ENCODE results near the gene SLK.

- TF ChIP-seq CTCF (IDR thresholded peaks at IDR 0.05) (peak in 3 of 4 donors; percentile 19 to 30 (median 24)), POLR2A (IDR thresholded peaks at IDR 0.05) (no peak)
Observed at GRCh38 chr10:103982639-103983038, 15.7 kb downstream of the SLK start.
